Subcutaneous adipose tissue (tissue), 4 donors: Measurements from ENCODE around the gene HECTD3. TPM values are rescaled to one million over a fixed set of nuclear protein-coding genes. Genes with fewer than 3 reads are reported as not detected.

Experiments
- total RNA-seq, 4 donors: library from RNA; depleted of rRNA; stranded (reverse); fragments of >200 nt; gene quantifications; one replicate each; pipeline ENCODE4 v1.1.0, GENCODE V29; 2016
- TF ChIP-seq, protein P1 (sequence below): fragments of 450-650 bp; IDR thresholded peaks from one replicate; pipeline ENCODE4 v1.5.1; 2016; ENCODE audit warnings: low read depth, mild to moderate bottlenecking, control low read depth, antibody characterized with exemption, moderate library complexity

The HECTD3 gene
- total RNA-seq, 4 donors from 2014 or later = 38.8 to 100 (median 43.6) TPM

DNA sequence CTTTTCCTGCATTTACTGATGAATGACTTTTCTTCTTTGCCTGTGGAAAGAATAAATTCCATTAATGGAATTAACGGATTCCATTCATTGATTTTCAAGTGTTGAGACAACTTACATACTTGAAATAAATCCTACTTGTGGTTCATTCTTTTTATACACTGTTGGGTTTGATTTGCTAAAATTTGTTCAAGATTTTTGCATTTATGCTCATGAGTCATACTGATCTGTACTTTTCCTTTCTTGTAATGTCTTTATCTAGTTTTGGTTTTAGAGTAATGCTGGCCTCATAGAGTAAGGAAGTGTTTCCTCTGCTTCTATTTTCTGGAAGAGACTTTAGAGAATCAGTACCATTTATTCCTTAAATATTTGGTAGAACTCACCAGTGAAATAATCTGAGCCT is 15.3 kb upstream of the HECTD3 start:
- TF ChIP-seq, protein P1, sequence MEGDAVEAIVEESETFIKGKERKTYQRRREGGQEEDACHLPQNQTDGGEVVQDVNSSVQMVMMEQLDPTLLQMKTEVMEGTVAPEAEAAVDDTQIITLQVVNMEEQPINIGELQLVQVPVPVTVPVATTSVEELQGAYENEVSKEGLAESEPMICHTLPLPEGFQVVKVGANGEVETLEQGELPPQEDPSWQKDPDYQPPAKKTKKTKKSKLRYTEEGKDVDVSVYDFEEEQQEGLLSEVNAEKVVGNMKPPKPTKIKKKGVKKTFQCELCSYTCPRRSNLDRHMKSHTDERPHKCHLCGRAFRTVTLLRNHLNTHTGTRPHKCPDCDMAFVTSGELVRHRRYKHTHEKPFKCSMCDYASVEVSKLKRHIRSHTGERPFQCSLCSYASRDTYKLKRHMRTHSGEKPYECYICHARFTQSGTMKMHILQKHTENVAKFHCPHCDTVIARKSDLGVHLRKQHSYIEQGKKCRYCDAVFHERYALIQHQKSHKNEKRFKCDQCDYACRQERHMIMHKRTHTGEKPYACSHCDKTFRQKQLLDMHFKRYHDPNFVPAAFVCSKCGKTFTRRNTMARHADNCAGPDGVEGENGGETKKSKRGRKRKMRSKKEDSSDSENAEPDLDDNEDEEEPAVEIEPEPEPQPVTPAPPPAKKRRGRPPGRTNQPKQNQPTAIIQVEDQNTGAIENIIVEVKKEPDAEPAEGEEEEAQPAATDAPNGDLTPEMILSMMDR = no peak

DNA sequence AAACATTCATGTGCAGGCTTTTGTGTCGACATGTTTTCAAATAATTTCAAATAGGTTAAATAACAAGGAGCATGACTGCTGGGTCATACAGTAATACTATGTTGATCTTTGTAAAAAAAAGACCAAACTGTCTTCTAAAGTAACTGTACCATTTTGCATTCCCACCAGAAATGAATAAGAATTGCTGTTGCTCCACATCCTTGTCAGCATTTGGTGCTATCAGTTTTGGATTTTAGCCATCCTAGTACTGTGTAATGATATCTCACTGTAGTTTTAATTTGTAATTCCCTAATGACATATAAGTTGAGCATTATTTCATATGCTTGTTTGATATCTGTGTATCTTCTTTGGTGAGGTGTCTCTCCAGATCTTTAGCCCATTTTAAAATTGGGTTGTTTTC is 12.5 kb upstream of the HECTD3 start:
- TF ChIP-seq, protein P1 = no peak

DNA sequence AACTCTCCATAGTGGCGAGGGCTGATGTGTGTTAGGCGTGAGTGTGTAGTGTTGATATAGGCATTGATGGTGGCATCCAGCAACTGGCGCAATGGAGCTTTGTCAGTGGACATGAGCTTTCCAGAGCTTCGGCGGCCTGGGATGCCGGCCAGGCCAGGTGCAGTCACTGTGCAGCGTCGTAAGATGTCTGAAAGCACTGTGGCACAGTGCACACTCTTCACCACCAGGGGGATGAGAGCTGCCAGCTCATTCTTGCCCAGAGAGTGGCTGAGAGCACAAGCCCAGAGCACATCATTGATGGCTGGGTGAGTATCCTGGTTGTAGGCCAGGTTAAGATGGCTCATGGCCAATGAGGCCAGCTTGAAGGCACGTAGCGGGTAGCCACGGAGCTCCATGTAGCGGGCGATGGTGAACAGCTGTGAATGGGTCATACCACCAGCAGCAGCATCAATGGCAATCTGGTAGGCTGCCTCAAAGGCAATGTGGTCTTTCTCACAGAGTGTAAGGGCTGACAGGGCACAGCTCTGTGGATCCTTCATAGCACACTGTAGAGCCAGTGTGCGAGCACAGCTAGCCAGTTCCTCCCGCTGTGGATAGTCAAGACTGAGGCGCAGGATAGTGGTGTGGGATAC is 7.6 kb upstream of the HECTD3 start:
- TF ChIP-seq, protein P1 = no peak

DNA sequence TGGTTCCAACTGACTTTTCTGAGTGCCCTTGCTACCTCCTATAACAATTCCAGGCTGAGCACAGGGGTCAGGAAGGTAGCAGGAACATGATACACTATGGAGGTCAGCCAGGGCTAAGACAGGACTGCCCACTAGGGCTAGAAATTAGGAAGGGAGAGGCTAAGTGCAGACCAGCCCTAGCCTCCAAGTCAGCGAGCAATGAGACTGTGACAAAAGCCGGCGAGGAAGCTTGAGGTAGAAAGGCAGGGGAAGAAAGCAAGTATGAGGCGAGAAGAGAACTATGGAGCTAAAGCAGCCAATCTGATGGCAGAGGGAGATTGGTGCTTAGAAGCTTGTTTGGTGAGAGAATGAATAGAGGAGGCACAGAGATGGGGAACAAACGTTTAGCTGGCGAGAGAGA is 5.6 kb upstream of the HECTD3 start:
- TF ChIP-seq, protein P1 = no peak

DNA sequence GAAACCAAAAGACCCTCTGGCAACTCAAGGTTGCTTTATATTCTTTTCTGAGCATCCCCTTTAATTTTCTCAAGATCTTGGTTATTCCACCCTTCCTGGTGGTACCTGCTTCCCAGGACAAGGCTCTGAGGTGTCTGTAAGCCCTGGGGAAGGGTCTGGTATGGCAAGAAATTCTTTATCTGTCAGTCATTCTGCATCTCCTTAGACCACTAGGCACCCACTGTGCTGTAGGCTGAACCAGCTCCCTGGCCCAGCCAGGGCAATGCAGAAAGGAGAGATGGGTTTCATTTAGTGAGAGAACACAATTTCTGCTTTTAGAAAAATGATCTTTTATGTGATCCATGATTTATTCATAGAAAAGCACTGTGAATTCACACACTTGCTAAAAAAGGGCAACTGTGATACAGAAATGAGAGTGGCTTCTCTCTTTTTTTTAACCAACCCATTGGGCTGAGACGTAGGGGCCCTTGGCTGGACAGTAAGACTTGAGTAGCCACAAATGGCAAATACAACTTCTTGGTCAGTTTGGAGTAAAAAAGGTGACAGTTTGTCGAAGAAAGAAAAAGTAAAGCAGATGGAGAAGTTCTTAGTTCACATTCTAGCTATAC is 5.1 kb upstream of the HECTD3 start:
- TF ChIP-seq, protein P1 = no peak

DNA sequence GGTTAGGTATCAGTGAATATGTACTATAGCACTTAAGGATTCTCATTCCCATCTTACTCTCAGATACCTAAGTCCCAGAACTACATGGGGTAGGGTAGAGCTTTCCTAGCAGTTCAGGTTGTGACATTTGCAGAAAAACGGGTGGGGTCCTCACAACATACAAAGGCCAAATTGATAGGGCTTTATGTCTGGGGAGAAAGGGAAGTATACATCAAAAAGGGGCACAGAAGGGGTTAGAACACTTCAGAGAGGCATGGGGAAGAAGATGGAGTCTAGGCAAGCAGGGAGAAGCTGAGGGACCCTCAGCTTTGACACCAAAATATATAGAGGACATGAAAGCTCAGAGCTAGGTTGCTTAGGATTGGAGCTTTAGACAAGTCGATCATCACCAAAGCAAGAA is 4.6 kb upstream of the HECTD3 start:
- TF ChIP-seq, protein P1 = no peak

DNA sequence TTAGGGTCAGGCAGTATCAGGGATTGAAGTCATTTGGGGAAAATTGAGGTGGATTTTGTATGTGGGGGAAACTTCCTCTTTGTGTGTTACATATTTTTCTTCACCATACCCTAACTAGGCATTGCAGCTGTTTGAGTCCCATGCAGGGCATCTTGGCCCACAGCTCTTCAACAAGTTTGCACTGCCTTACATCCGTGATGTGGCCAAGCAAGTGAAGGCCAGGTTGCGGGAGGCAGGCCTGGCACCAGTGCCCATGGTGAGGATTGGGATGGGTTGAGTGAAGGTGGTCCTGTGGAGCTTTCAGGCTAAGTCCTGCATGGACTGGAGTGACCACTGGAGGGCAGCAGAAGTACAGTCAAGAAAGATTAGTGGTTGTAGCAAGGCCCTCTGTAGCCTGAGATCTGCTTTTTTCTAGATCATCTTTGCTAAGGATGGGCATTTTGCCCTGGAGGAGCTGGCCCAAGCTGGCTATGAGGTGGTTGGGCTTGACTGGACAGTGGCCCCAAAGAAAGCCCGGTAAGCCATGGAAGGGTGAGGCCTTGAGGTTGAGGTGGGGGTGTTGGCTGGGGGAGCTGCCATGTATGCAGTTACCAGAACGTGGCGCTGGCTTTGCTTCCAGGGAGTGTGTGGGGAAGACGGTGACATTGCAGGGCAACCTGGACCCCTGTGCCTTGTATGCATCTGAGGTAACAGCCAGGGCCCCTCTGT is 3.4 kb upstream of the HECTD3 start:
- TF ChIP-seq, protein P1 = no peak
